Inflammatory macrophage (primary cell): ENCODE measurements around the gene GNB1L.

ENCODE experiments used
- DNase-seq, 2 donors: peaks; one replicate each; pipeline ENCODE4 v3.0.0-alpha.2; 2020 to 2022

GNB1L gene

GRCh38 chr22:19821523-19822300 lies 33.0 kb downstream of the GNB1L start:
- no peak for DNase-seq

- no peak for DNase-seq
These were observed 33.7 kb downstream of the GNB1L start for GRCh38 chr22:19820880-19821522.

- DNase-seq = no peak
These were observed 34.5 kb downstream of the GNB1L start for GRCh38 chr22:19819911-19820879.

- no peak for DNase-seq
These were observed 35.3 kb downstream of the GNB1L start for GRCh38 chr22:19819208-19819910.

- no peak for DNase-seq
These were observed 36.1 kb downstream of the GNB1L start for GRCh38 chr22:19818324-19819207.

GRCh38 chr22:19816372-19817119 lies 38.1 kb downstream of the GNB1L start:
- no peak for DNase-seq

- DNase-seq = no peak
These were observed 38.8 kb downstream of the GNB1L start for GRCh38 chr22:19815823-19816290.

GRCh38 chr22:19815093-19815822 lies 39.4 kb downstream of the GNB1L start:
- DNase-seq = no peak

- no peak for DNase-seq
These were observed 40.2 kb downstream of the GNB1L start for GRCh38 chr22:19814428-19814827.

- DNase-seq = no peak
These were observed 41.8 kb downstream of the GNB1L start for GRCh38 chr22:19812910-19813309.

GRCh38 chr22:19811811-19812771 lies 42.6 kb downstream of the GNB1L start:
- no peak for DNase-seq

- DNase-seq = no peak
These were observed 43.5 kb downstream of the GNB1L start for GRCh38 chr22:19811211-19811621.

GRCh38 chr22:19810381-19811201 lies 44.1 kb downstream of the GNB1L start:
- no peak for DNase-seq

- no peak for DNase-seq
These were observed 44.9 kb downstream of the GNB1L start for GRCh38 chr22:19809741-19810140.

- DNase-seq = no peak
These were observed 45.7 kb downstream of the GNB1L start for GRCh38 chr22:19808873-19809478.

- DNase-seq = no peak
These were observed 46.5 kb downstream of the GNB1L start for GRCh38 chr22:19807914-19808872.
